ENCODE data around the gene MAPK10. TPM values are rescaled to one million over a fixed set of nuclear protein-coding genes. Genes with fewer than 3 reads are reported as not detected.

Gene MAPK10
- total RNA-seq, 1 donor from 2014 or later: 23.6 TPM

DNA sequence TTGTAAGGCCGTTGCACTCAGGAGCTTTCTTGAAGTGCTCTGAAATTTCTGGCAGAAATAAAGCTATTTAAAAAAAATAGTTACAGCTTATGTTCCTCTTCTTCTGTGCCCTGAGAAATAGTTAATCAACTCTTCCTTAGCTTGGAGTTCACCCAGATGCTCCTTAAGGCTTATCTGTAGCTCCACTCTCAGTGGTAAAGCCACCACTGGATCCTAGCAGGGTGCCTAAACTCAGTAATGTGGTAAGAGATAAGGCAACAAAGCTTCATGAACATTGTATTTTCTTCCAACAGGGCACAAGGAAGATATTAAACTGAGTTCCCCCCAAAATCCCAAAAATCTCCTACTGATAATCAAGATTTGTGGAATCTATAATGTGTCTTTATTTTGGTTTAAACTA lies 299.5 kb downstream of the MAPK10 start:
- Histone ChIP-seq H3K9me3 (no peaks in the 10 kb centered on the region), H3K27ac (no peak overlapping the region), H3K27me3 (no peaks in the 10 kb centered on the region), H3K4me3 (no peak overlapping the region), H3K36me3 (no peaks in the 10 kb centered on the region), H3K4me1 (no peaks in the 10 kb centered on the region)
- DNase-seq: no peak
- intact Hi-C loops (cut with DNase I): no loop called here
- TF ChIP-seq, protein P1, sequence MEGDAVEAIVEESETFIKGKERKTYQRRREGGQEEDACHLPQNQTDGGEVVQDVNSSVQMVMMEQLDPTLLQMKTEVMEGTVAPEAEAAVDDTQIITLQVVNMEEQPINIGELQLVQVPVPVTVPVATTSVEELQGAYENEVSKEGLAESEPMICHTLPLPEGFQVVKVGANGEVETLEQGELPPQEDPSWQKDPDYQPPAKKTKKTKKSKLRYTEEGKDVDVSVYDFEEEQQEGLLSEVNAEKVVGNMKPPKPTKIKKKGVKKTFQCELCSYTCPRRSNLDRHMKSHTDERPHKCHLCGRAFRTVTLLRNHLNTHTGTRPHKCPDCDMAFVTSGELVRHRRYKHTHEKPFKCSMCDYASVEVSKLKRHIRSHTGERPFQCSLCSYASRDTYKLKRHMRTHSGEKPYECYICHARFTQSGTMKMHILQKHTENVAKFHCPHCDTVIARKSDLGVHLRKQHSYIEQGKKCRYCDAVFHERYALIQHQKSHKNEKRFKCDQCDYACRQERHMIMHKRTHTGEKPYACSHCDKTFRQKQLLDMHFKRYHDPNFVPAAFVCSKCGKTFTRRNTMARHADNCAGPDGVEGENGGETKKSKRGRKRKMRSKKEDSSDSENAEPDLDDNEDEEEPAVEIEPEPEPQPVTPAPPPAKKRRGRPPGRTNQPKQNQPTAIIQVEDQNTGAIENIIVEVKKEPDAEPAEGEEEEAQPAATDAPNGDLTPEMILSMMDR (IDR thresholded peaks at IDR 0.05): no peak
- no peak for ATAC-seq

DNA sequence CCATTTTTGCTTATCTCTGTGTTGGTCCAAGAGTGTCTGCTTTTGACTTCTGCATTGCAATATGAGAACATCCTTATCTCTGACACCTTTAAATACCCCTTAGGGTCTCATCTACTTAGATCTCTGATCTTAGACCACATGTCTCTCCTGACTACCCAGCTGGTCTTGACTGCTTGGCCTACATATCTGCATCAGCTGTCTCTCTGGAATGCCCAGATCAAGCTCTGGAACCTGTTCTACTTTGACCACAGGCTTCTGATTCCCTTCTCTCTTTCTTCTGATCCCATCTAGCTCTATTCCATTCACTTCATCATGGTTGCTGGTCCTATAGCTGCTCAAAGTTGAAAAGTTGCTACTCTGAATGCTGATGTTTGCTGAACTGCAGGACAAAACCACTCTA lies 301.2 kb downstream of the MAPK10 start:
- Histone ChIP-seq H3K27ac (no peak overlapping the region), H3K4me1 (no peaks in the 10 kb centered on the region), H3K36me3 (no peaks in the 10 kb centered on the region), H3K27me3 (no peaks in the 10 kb centered on the region), H3K4me3 (no peak overlapping the region), H3K9me3 (no peaks in the 10 kb centered on the region)
- DNase-seq (no peak), ATAC-seq (no peak)
- TF ChIP-seq, protein P1 (IDR thresholded peaks at IDR 0.05): no peak
- intact Hi-C loops (cut with DNase I): no loop called here

DNA sequence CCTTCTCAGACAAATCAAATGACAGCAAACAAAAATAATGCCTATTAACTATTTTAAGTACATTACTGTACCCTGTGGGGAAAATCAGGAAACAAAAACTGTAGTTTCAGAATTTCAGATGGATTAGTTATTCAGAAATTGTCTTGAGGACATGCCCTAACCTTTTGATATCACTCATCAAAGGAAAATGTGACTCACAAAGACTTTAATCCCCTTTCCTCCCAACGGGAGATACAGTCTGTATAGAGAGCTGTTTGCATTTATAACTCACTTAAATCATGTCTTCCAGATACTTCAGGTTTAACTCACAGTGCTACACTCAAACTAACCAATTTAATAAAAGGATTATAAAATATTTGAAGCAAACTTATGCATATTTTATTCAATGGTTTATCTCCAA lies 304.0 kb downstream of the MAPK10 start:
- intact Hi-C loops (cut with DNase I): no loop called here
- Histone ChIP-seq H3K9me3 (no peaks in the 10 kb centered on the region), H3K27ac (no peak overlapping the region), H3K4me3 (no peak overlapping the region), H3K4me1 (no peaks in the 10 kb centered on the region), H3K36me3 (no peaks in the 10 kb centered on the region), H3K27me3 (no peaks in the 10 kb centered on the region)
- ATAC-seq: no peak
- TF ChIP-seq, protein P1 (IDR thresholded peaks at IDR 0.05): no peak
- DNase-seq: no peak

DNA sequence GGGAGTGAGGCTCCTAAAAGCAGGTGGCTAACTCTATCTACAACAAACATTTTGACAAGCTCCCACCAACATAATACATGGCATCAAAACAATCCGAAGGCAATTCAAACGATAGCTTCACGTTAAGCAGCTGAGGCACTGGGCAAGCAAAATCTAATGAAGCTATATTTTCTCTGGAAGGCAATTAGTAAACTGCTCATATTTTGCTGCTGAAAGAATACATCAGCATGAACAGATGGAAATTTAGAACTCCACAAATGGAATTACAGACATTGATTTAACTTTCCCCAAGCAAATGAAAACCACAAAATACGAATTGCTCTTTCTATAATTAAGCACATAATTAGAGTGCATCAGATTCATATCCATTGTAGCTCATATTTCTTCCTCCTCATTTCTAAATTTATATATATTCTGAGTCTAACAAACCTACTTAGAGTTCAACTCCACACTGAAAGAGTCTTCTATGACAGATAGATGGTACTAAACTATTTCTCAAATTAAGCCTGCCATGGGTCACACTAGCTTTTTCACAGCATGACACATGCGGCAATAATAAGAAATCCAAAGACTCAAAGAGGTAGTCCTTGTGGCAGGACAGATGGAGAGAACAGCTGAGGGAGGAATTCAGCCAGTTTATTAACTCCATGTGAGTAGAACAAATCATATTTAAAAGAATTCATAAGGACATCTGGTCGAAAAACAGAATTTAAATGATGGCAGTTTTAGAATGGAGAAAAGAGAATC lies 305.4 kb downstream of the MAPK10 start:
- intact Hi-C loops (cut with DNase I): no loop called here
- H3K9me3 ChIP-seq: no peaks in the 10 kb centered on the region
- TF ChIP-seq, protein P1 (IDR thresholded peaks at IDR 0.05): no peak
- no peaks in the 10 kb centered on the region for H3K4me1 ChIP-seq
- DNase-seq (no peak), ATAC-seq (no peak)
- H3K27ac ChIP-seq: no peak overlapping the region
- H3K4me3 ChIP-seq: no peak overlapping the region
- H3K27me3 ChIP-seq: no peaks in the 10 kb centered on the region
- H3K36me3 ChIP-seq: no peaks in the 10 kb centered on the region

DNA sequence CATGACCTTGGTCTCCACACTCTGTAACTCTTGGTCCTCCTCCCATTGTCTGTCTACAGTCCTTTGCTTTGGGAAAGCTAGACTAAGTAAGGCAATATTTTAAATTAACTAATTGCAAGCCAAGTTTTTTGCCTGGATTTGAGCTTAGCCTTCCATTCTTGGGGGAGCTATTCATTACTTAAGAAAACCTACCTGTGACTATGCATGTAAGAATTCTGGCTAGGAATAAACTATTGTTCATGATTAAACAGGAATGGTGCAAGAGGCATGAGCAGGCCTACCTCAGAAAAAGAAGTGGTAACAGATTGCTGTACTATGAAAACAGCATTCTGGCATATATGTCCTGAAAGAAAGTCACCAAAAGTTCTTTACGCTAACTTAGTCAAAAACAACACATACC lies 309.4 kb downstream of the MAPK10 start:
- intact Hi-C loops (cut with DNase I): no loop called here
- H3K9me3 ChIP-seq: no peaks in the 10 kb centered on the region
- no peak for DNase-seq
- H3K27ac ChIP-seq: no peak overlapping the region
- TF ChIP-seq, protein P1 (IDR thresholded peaks at IDR 0.05): no peak
- ATAC-seq: no peak
- no peaks in the 10 kb centered on the region for H3K36me3 ChIP-seq
- no peaks in the 10 kb centered on the region for H3K27me3 ChIP-seq
- H3K4me3 ChIP-seq: no peak overlapping the region
- H3K4me1 ChIP-seq: no peaks in the 10 kb centered on the region

DNA sequence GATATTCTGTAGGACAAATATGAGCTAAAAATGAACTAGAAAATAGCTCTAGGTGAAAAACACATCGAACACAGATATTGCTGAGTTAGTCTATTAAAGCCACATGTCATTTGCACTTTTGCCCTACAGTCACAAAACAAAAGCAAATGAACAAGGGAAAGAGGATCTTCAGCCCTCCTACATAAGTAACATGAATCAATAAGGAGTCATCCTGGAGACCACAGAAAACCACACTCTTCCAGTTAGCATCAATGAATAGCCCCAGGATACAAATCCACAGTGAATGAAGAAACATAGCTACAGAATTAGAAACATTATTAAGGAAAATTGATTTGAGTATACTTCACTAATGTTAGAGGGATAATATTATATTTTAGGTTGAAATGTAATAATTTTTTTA lies 311.4 kb downstream of the MAPK10 start:
- ATAC-seq (no peak), DNase-seq (no peak)
- no peaks in the 10 kb centered on the region for H3K36me3 ChIP-seq
- no peaks in the 10 kb centered on the region for H3K27me3 ChIP-seq
- no peaks in the 10 kb centered on the region for H3K9me3 ChIP-seq
- intact Hi-C loops (cut with DNase I): no loop called here
- no peak overlapping the region for H3K27ac ChIP-seq
- H3K4me1 ChIP-seq: no peaks in the 10 kb centered on the region
- TF ChIP-seq, protein P1 (IDR thresholded peaks at IDR 0.05): no peak
- no peak overlapping the region for H3K4me3 ChIP-seq

All from upper lobe of right lung (tissue), 1 donor.